ENCODE measurements around the gene PLAU. TPM values are rescaled to one million over a fixed set of nuclear protein-coding genes. Genes with fewer than 3 reads are reported as not detected.

Gene PLAU
- total and polyA plus RNA-seq, 2 of the 4 experiments (the other 2 are of a cell fraction) = 123 to 283 TPM

- ATAC-seq (ENCODE audit: low read depth) (no peak), DNase-seq (peak; percentile 43)
- Histone ChIP-seq H2AK9ac (replicated peaks; ENCODE audit: low read depth, low read length, poor library complexity) (peak overlapping the region; percentile 95), H2BK120ac (ENCODE audit: low read depth, low read length) (peak overlapping the region; percentile 81), H2BK20ac (ENCODE audit: low read depth, low read length) (peak overlapping the region; percentile 78), H3K4ac (ENCODE audit: low read depth, low read length) (peak overlapping the region; percentile 93), H3K18ac (ENCODE audit: low read depth, low read length) (peak overlapping the region; percentile 43), H3K4me2 (ENCODE audit: low read depth, low read length) (peak overlapping the region; percentile 85), H3K27me3 (ENCODE audit: control insufficient read depth, insufficient read depth, low read length) (no peaks in the 10 kb centered on the region), H3K79me1 (ENCODE audit: low read depth in 1 of 2, low read length in 2 of 2) (peaks cover 22 to 73% of the 10 kb centered on the region in 2 experiments), H4K20me1 (ENCODE audit: insufficient read depth, low read length) (peaks cover 56% of the 10 kb centered on the region), H3K14ac (replicated peaks; ENCODE audit: low read depth, low read length) (peak overlapping the region; percentile 99), H4K8ac (ENCODE audit: low read depth in 2 of 2, low read length in 2 of 2) (peak overlapping the region; percentile 30 to 86), H3K9ac (ENCODE audit: low read depth, low read length) (peak overlapping the region; percentile 81), H3K56ac (ENCODE audit: extremely low read depth, insufficient read depth, low read length) (peak overlapping the region; percentile 93), H3K4me1 (ENCODE audit: control insufficient read depth, insufficient read depth, low read length) (peaks cover 39% of the 10 kb centered on the region), H2AK5ac (ENCODE audit: low read depth, low read length) (peak overlapping the region; percentile 88), H4K5ac (ENCODE audit: low read depth, low read length) (peak overlapping the region; percentile 57), H3K9me1 (ENCODE audit: insufficient read depth, low read length) (peaks cover 32% of the 10 kb centered on the region), H2AFZ (replicated peaks; ENCODE audit: low read length, poor library complexity) (peak overlapping the region; percentile 87), H3K36me3 (ENCODE audit: control insufficient read depth, insufficient read depth, low read length) (peaks cover 48% of the 10 kb centered on the region), H2BK15ac (ENCODE audit: low read depth, low read length) (peak overlapping the region; percentile 46; the same call in 1 of the 3 replicates), H3K9me3 (ENCODE audit: control insufficient read depth, insufficient read depth, low read length) (no peaks in the 10 kb centered on the region), H3K27ac (ENCODE audit: insufficient read depth, low read length) (peak overlapping the region; percentile 77), H4K91ac (ENCODE audit: insufficient read depth, low read depth, low read length) (peak overlapping the region; percentile 93), H3K23ac (ENCODE audit: low read depth, low read length) (peak overlapping the region; percentile 99), H2BK5ac (ENCODE audit: low read depth, low read length, poor library complexity, severe bottlenecking) (peak overlapping the region; percentile 87), H3K4me3 (ENCODE audit: insufficient read depth, low read depth, low read length) (peak overlapping the region; percentile 66)
- WGBS, 2 experiments (ENCODE audit: extremely low coverage in 2 of 2, insufficient read length in 1 of 2) = 5% methylated on average over 7 of the region's 14 CpGs; no CpG with 5 or more reads in 1 of the 2 experiments
- in situ Hi-C loops (cut with MboI; ENCODE audit: low sequenced_read_pairs) = no loop called here
- BruUV-seq (replicated peaks) = no TSS peak
- POLR2A ChIA-PET (ENCODE audit: unreplicated experiment) = interaction anchor here (1.0 to 3.7 kb wide), 3 partner anchors 18 to 87 kb away, joined by 4 to 34 read pairs (median 5); no protein-coding TSS in a partner anchor
- intact Hi-C loops (cut with micrococcal nuclease) = no loop called here
- dilution Hi-C loops (cut with HindIII; ENCODE audit: low sequenced_read_pairs, unreplicated experiment) = no loop called here
- TF ChIP-seq MAZ (IDR thresholded peaks at IDR 0.05; ENCODE audit: borderline replicate concordance, low read depth, low read length) (no peak), MAFK (IDR thresholded peaks at IDR 0.05; ENCODE audit: low read depth, low read length) (no peak), MXI1 (IDR thresholded peaks at IDR 0.05; ENCODE audit: borderline replicate concordance, low read depth, low read length) (no peak), ELK1 (IDR thresholded peaks at IDR 0.05; ENCODE audit: borderline replicate concordance, low read depth, low read length) (no peak), SMC3 (IDR thresholded peaks at IDR 0.05; ENCODE audit: low read depth, low read length) (no peak), CHD1 (IDR thresholded peaks at IDR 0.05; ENCODE audit: low read depth, low read length) (no peak), CTCF (conservative IDR thresholded peaks at IDR 0.05; ENCODE audit: low read depth, low read length) (no peak), POLR2A (IDR thresholded peaks at IDR 0.05; ENCODE audit: low read depth, low read length) (no peak), USF2 (IDR thresholded peaks at IDR 0.05; ENCODE audit: low read depth, low read length) (no peak), BHLHE40 (IDR thresholded peaks at IDR 0.05; ENCODE audit: low read depth, low read length) (no peak), RCOR1 (IDR thresholded peaks at IDR 0.05; ENCODE audit: insufficient replicate concordance, low read length) (no peak), NFE2L2 (IDR thresholded peaks at IDR 0.05; ENCODE audit: low read depth, low read length) (no peak), CEBPB (IDR thresholded peaks at IDR 0.05; ENCODE audit: low read depth, low read length) (no peak)
- CTCF ChIA-PET = interaction anchor here (0.6 kb wide), 1 partner anchor 25 kb away, joined by 3 read pairs; no protein-coding TSS in a partner anchor
Observed at GRCh38 chr10:73911553-73912004, 647 bp downstream of the PLAU start.
